OCI-LY3 (cell line): Measurements from ENCODE around the gene PGA3.

Experiments
- H2AFZ ChIP-seq: fragments of 200-600, 300-600 bp; shearing (Covaris generic); 2 replicates; pipeline ENCODE4 v1.6.0; 2014; ENCODE audit warnings: antibody characterized with exemption, low read depth, low read length
- H3K27ac ChIP-seq: fragments of 200-600, 300-600 bp; sonication (generic); 2 replicates; pipeline ENCODE4 v1.5.1; 2014; ENCODE audit warnings: mild to moderate bottlenecking, low read length, moderate library complexity, mixed read lengths
- H3K27me3 ChIP-seq: fragments of 200-600, 300-600 bp; sonication (generic); 2 replicates; pipeline ENCODE4 v1.6.1; 2014; ENCODE audit warnings: low read depth, low read length, mixed read lengths
- H3K36me3 ChIP-seq: fragments of 200-600, 300-600 bp; sonication (generic); replicated peaks from 2 replicates; pipeline ENCODE3; 2014; ENCODE audit warnings: low read depth, low read length, mixed read lengths
- H3K4me1 ChIP-seq: fragments of 300-600, 200-600 bp; sonication (generic); 2 replicates; pipeline ENCODE4 v1.6.1; 2014; ENCODE audit warnings: low read length, mixed read lengths
- H3K4me2 ChIP-seq: fragments of 200-600, 300-600 bp; sonication (generic); 2 replicates; pipeline ENCODE4 v1.6.1; 2014; ENCODE audit warnings: low read length, mixed read lengths
- H3K4me3 ChIP-seq: fragments of 300-600, 200-600 bp; sonication (generic); 2 replicates; pipeline ENCODE4 v1.5.1; 2014; ENCODE audit warnings: antibody characterized with exemption, mild to moderate bottlenecking, low read length, moderate library complexity
- H3K79me2 ChIP-seq: fragments of 300-600, 200-600 bp; shearing (Covaris generic); 2 replicates; pipeline ENCODE4 v1.6.1; 2014; ENCODE audit warnings: mild to moderate bottlenecking, low read length, mixed read lengths
- H3K9ac ChIP-seq: fragments of 300-600, 200-600 bp; shearing (Covaris generic); 2 replicates; pipeline ENCODE4 v1.6.0; 2014; ENCODE audit warnings: mild to moderate bottlenecking, low read length, moderate library complexity
- H3K9me3 ChIP-seq: fragments of 200-600, 300-600 bp; shearing (Covaris generic); 2 replicates; pipeline ENCODE4 v1.6.1; 2014; ENCODE audit warnings: low read length, mixed read lengths; ENCODE audit not compliant: insufficient read depth
- H4K20me1 ChIP-seq: fragments of 200-600, 300-600 bp; sonication (generic); 2 replicates; pipeline ENCODE4 v1.6.1; 2016; ENCODE audit warnings: low read length, mixed read lengths; ENCODE audit not compliant: insufficient read depth
- EZH2phosphoT487 ChIP-seq: fragments of 200-600 bp; shearing (Covaris generic); IDR thresholded peaks from 2 replicates; pipeline ENCODE4 v1.6.1; 2018; ENCODE audit warnings: antibody characterized with exemption, mixed run types, low read depth
- TF ChIP-seq, protein P1 (sequence below): fragments of 200-600, 300-600 bp; sonication (generic); IDR thresholded peaks from 2 replicates; pipeline ENCODE4 v1.5.1; 2014; ENCODE audit warnings: antibody characterized with exemption, low read length, low read depth

PGA3 gene

DNA sequence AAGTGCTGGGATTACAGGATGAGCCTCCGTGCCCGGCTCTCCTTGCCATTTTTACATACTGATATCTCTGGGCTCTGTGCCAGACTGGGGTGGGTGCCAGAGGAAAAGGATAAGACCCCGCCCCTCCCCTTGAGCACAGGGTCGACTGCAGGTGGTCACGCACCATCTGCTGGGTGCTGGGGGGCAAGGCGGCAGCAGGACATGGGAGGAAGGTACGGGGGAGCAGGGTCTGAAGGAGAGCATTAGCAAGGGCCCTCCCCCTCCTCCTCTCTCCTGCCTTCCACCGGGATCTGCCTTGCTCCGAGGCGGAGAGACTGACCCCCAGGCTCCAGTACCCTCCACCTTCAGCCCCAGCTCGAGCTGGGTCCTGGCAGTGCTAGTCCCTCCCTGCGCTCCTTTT lies 9.7 kb upstream of the PGA3 start:
- no peaks in the 10 kb centered on the region for H4K20me1 ChIP-seq
- no peak overlapping the region for H3K27ac ChIP-seq
- H3K27me3 ChIP-seq = peaks cover 8% of the 10 kb centered on the region
- no peak overlapping the region for H3K4me2 ChIP-seq
- H3K4me3 ChIP-seq = no peak overlapping the region
- H3K9me3 ChIP-seq = no peaks in the 10 kb centered on the region
- no peaks in the 10 kb centered on the region for H3K4me1 ChIP-seq
- H2AFZ ChIP-seq = no peak overlapping the region
- H3K9ac ChIP-seq = no peak overlapping the region
- no peaks in the 10 kb centered on the region for H3K36me3 ChIP-seq
- TF ChIP-seq, protein P1, sequence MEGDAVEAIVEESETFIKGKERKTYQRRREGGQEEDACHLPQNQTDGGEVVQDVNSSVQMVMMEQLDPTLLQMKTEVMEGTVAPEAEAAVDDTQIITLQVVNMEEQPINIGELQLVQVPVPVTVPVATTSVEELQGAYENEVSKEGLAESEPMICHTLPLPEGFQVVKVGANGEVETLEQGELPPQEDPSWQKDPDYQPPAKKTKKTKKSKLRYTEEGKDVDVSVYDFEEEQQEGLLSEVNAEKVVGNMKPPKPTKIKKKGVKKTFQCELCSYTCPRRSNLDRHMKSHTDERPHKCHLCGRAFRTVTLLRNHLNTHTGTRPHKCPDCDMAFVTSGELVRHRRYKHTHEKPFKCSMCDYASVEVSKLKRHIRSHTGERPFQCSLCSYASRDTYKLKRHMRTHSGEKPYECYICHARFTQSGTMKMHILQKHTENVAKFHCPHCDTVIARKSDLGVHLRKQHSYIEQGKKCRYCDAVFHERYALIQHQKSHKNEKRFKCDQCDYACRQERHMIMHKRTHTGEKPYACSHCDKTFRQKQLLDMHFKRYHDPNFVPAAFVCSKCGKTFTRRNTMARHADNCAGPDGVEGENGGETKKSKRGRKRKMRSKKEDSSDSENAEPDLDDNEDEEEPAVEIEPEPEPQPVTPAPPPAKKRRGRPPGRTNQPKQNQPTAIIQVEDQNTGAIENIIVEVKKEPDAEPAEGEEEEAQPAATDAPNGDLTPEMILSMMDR = no peak
- no peak for TF ChIP-seq EZH2phosphoT487
- H3K79me2 ChIP-seq = no peaks in the 10 kb centered on the region

- Histone ChIP-seq H3K4me3 (no peak overlapping the region), H3K27me3 (peaks cover 8% of the 10 kb centered on the region), H3K27ac (no peak overlapping the region), H3K79me2 (no peaks in the 10 kb centered on the region), H2AFZ (no peak overlapping the region), H3K4me1 (no peaks in the 10 kb centered on the region), H3K9ac (no peak overlapping the region), H3K36me3 (no peaks in the 10 kb centered on the region), H4K20me1 (no peaks in the 10 kb centered on the region), H3K4me2 (no peak overlapping the region), H3K9me3 (no peaks in the 10 kb centered on the region)
- TF ChIP-seq, protein P1 = no peak
- no peak for TF ChIP-seq EZH2phosphoT487
Observed at GRCh38 chr11:61194169-61194671, 9.1 kb upstream of the PGA3 start.

DNA sequence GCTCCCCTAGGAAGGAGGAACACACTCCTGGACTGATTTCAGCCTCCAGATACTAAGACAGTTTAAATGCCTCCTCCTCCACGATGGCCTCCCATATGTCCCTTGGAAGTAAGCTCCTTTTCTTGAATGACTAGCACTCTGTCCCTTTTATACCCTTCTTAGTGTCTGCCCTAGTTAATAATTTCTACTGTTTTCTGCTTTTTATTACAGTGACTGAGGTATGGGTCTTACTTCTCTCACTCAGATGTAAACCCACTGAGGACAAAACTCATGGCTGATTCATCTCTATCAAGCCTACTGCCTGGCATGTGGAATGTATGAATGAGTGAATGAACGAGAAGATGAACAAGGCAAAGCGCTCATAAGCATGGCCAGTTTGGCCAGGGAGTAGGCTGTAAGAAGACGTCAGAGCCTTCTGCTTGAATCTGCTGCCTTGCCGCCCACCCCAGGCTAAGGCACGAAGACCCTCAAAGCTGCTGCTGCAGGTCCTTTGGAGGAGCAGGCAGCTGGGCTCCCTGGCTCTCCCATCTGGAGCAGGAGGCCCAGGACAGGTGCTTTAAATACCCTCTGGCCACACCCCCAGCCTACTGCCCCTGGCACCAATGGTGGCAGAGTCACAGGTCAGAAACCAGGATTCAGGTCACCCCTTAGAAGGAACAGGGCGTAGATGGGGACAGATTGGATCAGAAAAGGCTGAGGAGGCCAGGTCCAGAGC lies 8.2 kb upstream of the PGA3 start:
- Histone ChIP-seq H2AFZ (no peak overlapping the region), H3K9ac (no peak overlapping the region), H3K36me3 (no peaks in the 10 kb centered on the region), H3K4me2 (no peak overlapping the region), H3K27me3 (peaks cover 8% of the 10 kb centered on the region), H3K79me2 (no peaks in the 10 kb centered on the region), H3K4me3 (no peak overlapping the region), H3K9me3 (no peaks in the 10 kb centered on the region), H3K4me1 (no peaks in the 10 kb centered on the region), H3K27ac (no peak overlapping the region), H4K20me1 (no peaks in the 10 kb centered on the region)
- TF ChIP-seq, protein P1 = no peak
- no peak for TF ChIP-seq EZH2phosphoT487

DNA sequence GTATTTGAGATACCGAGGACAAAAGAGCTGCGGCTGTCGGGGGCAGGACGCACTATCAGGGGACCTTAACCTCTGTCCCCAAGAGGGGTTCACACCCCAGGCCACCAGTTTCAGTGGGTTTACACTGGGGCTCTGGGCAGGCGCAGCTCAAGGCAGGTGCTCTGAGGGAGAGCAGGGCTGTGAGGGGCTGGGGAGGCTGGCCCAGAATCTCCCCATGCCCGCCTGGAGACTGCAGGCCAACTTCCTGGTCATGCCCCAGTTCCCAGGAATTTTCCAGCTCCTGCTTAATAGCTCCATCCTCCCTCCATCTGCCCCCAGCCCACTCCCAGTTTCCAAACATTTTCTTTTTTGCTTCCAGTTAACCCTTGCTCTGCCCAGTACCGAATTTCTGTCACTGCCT lies 7.6 kb upstream of the PGA3 start:
- Histone ChIP-seq H4K20me1 (no peaks in the 10 kb centered on the region), H3K9ac (no peak overlapping the region), H3K4me2 (no peak overlapping the region), H3K79me2 (no peaks in the 10 kb centered on the region), H3K4me1 (no peaks in the 10 kb centered on the region), H3K36me3 (no peaks in the 10 kb centered on the region), H2AFZ (no peak overlapping the region), H3K27ac (no peak overlapping the region), H3K27me3 (peaks cover 8% of the 10 kb centered on the region), H3K4me3 (no peak overlapping the region), H3K9me3 (no peaks in the 10 kb centered on the region)
- TF ChIP-seq EZH2phosphoT487 = no peak
- TF ChIP-seq, protein P1 = no peak
